WTC11 (cell line): ENCODE results near the gene RYR3. TPM values are rescaled to one million over a fixed set of nuclear protein-coding genes. Genes with fewer than 3 reads are reported as not detected.
A peak's percentile ranks its signal among the peaks of the same experiment; 100 is the strongest.

Experiments
- ATAC-seq: fragments of 200-7000 bp; cut with Tn5 transposase; 2 replicates; pipeline ENCODE4 v1.10.0; 2021; ENCODE audit warnings: mild to moderate bottlenecking, moderate library complexity
- CTCF ChIA-PET: fragments of 300-600 bp; sonication (Branson Sonifier 250); formaldehyde crosslinking; loops from one replicate; lab custom pipeline; 2021; ENCODE audit warnings: antibody characterized with exemption; lab: Charles Lee
- POLR2A ChIA-PET: fragments of 350-600 bp; sonication (Branson Sonifier 250); formaldehyde crosslinking; loops from one replicate; lab custom pipeline; 2021; ENCODE audit warnings: antibody characterized with exemption; lab: Charles Lee
- DNase-seq: peaks from one replicate; pipeline ENCODE4 v3.0.0; 2021; ENCODE audit warnings: low spot score
- H3K27ac Mint-ChIP-seq: 2 replicates; pipeline ENCODE4 v1.8.0; 2021; ENCODE audit warnings: mixed read lengths
- H3K27me3 Mint-ChIP-seq: 2 replicates; pipeline ENCODE4 v1.8.0; 2021; ENCODE audit warnings: low read depth, mild to moderate bottlenecking, moderate library complexity, mixed read lengths
- H3K36me3 Mint-ChIP-seq: 2 replicates; pipeline ENCODE4 v1.8.0; 2021; ENCODE audit warnings: mixed read lengths
- H3K4me1 Mint-ChIP-seq: 2 replicates; pipeline ENCODE4 v1.8.0; 2022; ENCODE audit warnings: mixed read lengths
- H3K4me3 Mint-ChIP-seq: 2 replicates; pipeline ENCODE4 v1.8.0; 2021; ENCODE audit warnings: mild to moderate bottlenecking, moderate library complexity, mixed read lengths
- H3K9me3 Mint-ChIP-seq: 2 replicates; pipeline ENCODE4 v1.8.0; 2021; ENCODE audit warnings: mixed read lengths
- ESRRA ChIP-seq: sonication (generic); formaldehyde crosslinking; IDR thresholded peaks from 2 replicates; pipeline ENCODE4 v1.8.1; 2022; ENCODE audit warnings: mild to moderate bottlenecking, missing genetic modification reagents, borderline replicate concordance
- FOXP1 ChIP-seq: sonication (generic); formaldehyde crosslinking; IDR thresholded peaks from 2 replicates; pipeline ENCODE4 v1.8.0; 2022; ENCODE audit warnings: missing genetic modification reagents, mild to moderate bottlenecking, moderate library complexity, borderline replicate concordance
- HMGXB4 ChIP-seq: sonication (generic); formaldehyde crosslinking; IDR thresholded peaks from 2 replicates; pipeline ENCODE4 v1.8.1; 2023; ENCODE audit warnings: mild to moderate bottlenecking, moderate library complexity, missing genetic modification reagents
- IRF1 ChIP-seq: sonication (generic); formaldehyde crosslinking; IDR thresholded peaks from 2 replicates; pipeline ENCODE4 v1.8.0; 2023; ENCODE audit warnings: missing genetic modification reagents
- IRF2 ChIP-seq: sonication (generic); formaldehyde crosslinking; IDR thresholded peaks from 2 replicates; pipeline ENCODE4 v1.8.0; 2022; ENCODE audit warnings: low read depth, missing genetic modification reagents, borderline replicate concordance
- NR1H2 ChIP-seq: sonication (generic); formaldehyde crosslinking; IDR thresholded peaks from 2 replicates; pipeline ENCODE4 v1.9.0; 2021; ENCODE audit warnings: mild to moderate bottlenecking, moderate library complexity, missing genetic modification reagents
- ZNF219 ChIP-seq: sonication (generic); formaldehyde crosslinking; IDR thresholded peaks from 2 replicates; pipeline ENCODE4 v1.8.0; 2023; ENCODE audit warnings: missing genetic modification reagents, mild to moderate bottlenecking, borderline replicate concordance
- ZNF416 ChIP-seq: fragments of 250-450 bp; sonication (Bioruptor Pico); IDR thresholded peaks from 2 replicates; pipeline ENCODE4 v1.9.0; 2021; ENCODE audit warnings: mild to moderate bottlenecking, inconsistent platforms
- ZNF512 ChIP-seq: sonication (generic); formaldehyde crosslinking; IDR thresholded peaks from 2 replicates; pipeline ENCODE4 v1.8.1; 2022; ENCODE audit warnings: missing genetic modification reagents, borderline replicate concordance
- ZNF671 ChIP-seq: fragments of 250-450 bp; sonication (Bioruptor Pico); IDR thresholded peaks from 2 replicates; pipeline ENCODE4 v1.8.0; 2021; ENCODE audit warnings: mild to moderate bottlenecking
- total RNA-seq: library from RNA; stranded (reverse); gene quantifications from 3 replicates; pipeline ENCODE4 v1.2.3, GENCODE V29; 2021
- TF ChIP-seq, protein P1 (sequence below): fragments of 250-450 bp; sonication (Bioruptor Pico); IDR thresholded peaks from 2 replicates; pipeline ENCODE4 v1.9.0; 2021; ENCODE audit warnings: mild to moderate bottlenecking, borderline replicate concordance
- TF ChIP-seq, protein P2 (sequence below): sonication (generic); formaldehyde crosslinking; IDR thresholded peaks from 2 replicates; pipeline ENCODE4 v1.8.1; 2023; ENCODE audit warnings: mild to moderate bottlenecking, missing genetic modification reagents

RYR3 gene
- total RNA-seq, 1 experiment from 2014 or later, result 1.4 TPM

- peaks cover 13% of the 10 kb centered on the region; the same call in 1 of the 2 replicates for H3K36me3 Mint-ChIP-seq
- ATAC-seq (no peak), DNase-seq (no peak)
- peaks cover under 1% of the 10 kb centered on the region; the same call in 1 of the 2 replicates for H3K4me1 Mint-ChIP-seq
- H3K4me3 Mint-ChIP-seq, result no peak overlapping the region
- H3K27ac Mint-ChIP-seq, result no peak overlapping the region
- CTCF ChIA-PET, result interaction anchor here (0.7 to 2.7 kb wide), 2 partner anchors 56 to 402 kb away, joined by 5 to 15 read pairs; no protein-coding TSS in a partner anchor
- POLR2A ChIA-PET, result no interaction called here
- peaks cover 14% of the 10 kb centered on the region for H3K9me3 Mint-ChIP-seq
- TF ChIP-seq IRF1 (CRISPR knock-in tag), result no peak
- TF ChIP-seq, protein P1, sequence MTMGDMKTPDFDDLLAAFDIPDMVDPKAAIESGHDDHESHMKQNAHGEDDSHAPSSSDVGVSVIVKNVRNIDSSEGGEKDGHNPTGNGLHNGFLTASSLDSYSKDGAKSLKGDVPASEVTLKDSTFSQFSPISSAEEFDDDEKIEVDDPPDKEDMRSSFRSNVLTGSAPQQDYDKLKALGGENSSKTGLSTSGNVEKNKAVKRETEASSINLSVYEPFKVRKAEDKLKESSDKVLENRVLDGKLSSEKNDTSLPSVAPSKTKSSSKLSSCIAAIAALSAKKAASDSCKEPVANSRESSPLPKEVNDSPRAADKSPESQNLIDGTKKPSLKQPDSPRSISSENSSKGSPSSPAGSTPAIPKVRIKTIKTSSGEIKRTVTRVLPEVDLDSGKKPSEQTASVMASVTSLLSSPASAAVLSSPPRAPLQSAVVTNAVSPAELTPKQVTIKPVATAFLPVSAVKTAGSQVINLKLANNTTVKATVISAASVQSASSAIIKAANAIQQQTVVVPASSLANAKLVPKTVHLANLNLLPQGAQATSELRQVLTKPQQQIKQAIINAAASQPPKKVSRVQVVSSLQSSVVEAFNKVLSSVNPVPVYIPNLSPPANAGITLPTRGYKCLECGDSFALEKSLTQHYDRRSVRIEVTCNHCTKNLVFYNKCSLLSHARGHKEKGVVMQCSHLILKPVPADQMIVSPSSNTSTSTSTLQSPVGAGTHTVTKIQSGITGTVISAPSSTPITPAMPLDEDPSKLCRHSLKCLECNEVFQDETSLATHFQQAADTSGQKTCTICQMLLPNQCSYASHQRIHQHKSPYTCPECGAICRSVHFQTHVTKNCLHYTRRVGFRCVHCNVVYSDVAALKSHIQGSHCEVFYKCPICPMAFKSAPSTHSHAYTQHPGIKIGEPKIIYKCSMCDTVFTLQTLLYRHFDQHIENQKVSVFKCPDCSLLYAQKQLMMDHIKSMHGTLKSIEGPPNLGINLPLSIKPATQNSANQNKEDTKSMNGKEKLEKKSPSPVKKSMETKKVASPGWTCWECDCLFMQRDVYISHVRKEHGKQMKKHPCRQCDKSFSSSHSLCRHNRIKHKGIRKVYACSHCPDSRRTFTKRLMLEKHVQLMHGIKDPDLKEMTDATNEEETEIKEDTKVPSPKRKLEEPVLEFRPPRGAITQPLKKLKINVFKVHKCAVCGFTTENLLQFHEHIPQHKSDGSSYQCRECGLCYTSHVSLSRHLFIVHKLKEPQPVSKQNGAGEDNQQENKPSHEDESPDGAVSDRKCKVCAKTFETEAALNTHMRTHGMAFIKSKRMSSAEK (CRISPR knock-in tag), result no peak
- TF ChIP-seq HMGXB4 (CRISPR knock-in tag), result no peak
- no peak for TF ChIP-seq ZNF219
- TF ChIP-seq NR1H2 (CRISPR knock-in tag), result no peak
- no peak for TF ChIP-seq FOXP1 (CRISPR knock-in tag)
- TF ChIP-seq IRF2 (CRISPR knock-in tag), result no peak
- no peak for TF ChIP-seq ZNF416 (CRISPR knock-in tag)
- H3K27me3 Mint-ChIP-seq, result no peaks in the 10 kb centered on the region; the same call in 1 of the 2 replicates
These were observed 12.1 kb upstream of the RYR3 start for GRCh38 chr15:33298631-33299030.

- Mint-ChIP-seq H3K4me3 (no peak overlapping the region), H3K4me1 (peaks cover 25% of the 10 kb centered on the region), H3K36me3 (peaks cover 13% of the 10 kb centered on the region; the same call in 1 of the 2 replicates), H3K27me3 (peaks cover 10% of the 10 kb centered on the region), H3K27ac (peak overlapping the region; percentile 31; the same call in 1 of the 2 replicates), H3K9me3 (peaks cover 19% of the 10 kb centered on the region)
- ATAC-seq, result no peak
- ChIA-PET CTCF (interaction anchor here (3.0 kb wide), 1 partner anchor 12 kb away, joined by 18 read pairs; no protein-coding TSS in a partner anchor), POLR2A (interaction anchor here (0.6 kb wide), 1 partner anchor 293 kb away, joined by 6 read pairs; no protein-coding TSS in a partner anchor)
- DNase-seq, result no peak
- TF ChIP-seq ZNF512 (CRISPR knock-in tag) (no peak), ESRRA (no peak), ZNF671 (CRISPR knock-in tag) (no peak)
- TF ChIP-seq, protein P2, sequence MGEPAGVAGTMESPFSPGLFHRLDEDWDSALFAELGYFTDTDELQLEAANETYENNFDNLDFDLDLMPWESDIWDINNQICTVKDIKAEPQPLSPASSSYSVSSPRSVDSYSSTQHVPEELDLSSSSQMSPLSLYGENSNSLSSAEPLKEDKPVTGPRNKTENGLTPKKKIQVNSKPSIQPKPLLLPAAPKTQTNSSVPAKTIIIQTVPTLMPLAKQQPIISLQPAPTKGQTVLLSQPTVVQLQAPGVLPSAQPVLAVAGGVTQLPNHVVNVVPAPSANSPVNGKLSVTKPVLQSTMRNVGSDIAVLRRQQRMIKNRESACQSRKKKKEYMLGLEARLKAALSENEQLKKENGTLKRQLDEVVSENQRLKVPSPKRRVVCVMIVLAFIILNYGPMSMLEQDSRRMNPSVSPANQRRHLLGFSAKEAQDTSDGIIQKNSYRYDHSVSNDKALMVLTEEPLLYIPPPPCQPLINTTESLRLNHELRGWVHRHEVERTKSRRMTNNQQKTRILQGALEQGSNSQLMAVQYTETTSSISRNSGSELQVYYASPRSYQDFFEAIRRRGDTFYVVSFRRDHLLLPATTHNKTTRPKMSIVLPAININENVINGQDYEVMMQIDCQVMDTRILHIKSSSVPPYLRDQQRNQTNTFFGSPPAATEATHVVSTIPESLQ (CRISPR knock-in tag), result no peak
These were observed 5.8 kb upstream of the RYR3 start for GRCh38 chr15:33304924-33305323.
